ENCODE measurements around the gene RPS6KA4.

RPS6KA4 gene

DNA sequence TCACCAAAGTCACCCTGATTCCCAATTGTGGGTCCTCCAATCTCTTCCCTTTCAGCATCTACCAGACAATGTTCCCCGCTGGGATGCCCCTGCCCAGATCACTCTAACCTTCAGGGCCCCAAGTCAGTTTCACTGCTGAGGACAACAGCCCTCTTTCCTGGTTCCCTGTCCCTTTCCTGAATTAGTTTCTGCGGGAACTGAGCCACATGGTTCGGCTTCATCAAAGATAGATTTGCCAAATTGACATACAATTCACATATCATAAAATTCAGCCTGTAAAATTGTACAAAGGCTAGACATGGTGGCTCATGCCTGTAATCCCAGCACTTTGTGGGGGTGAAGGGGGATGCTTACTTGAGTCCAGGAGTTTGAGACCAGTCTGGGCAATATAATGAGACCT, 31.0 kb upstream of the RPS6KA4 start:
- TF ChIP-seq, protein P1, sequence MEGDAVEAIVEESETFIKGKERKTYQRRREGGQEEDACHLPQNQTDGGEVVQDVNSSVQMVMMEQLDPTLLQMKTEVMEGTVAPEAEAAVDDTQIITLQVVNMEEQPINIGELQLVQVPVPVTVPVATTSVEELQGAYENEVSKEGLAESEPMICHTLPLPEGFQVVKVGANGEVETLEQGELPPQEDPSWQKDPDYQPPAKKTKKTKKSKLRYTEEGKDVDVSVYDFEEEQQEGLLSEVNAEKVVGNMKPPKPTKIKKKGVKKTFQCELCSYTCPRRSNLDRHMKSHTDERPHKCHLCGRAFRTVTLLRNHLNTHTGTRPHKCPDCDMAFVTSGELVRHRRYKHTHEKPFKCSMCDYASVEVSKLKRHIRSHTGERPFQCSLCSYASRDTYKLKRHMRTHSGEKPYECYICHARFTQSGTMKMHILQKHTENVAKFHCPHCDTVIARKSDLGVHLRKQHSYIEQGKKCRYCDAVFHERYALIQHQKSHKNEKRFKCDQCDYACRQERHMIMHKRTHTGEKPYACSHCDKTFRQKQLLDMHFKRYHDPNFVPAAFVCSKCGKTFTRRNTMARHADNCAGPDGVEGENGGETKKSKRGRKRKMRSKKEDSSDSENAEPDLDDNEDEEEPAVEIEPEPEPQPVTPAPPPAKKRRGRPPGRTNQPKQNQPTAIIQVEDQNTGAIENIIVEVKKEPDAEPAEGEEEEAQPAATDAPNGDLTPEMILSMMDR (IDR thresholded peaks at IDR 0.05; ENCODE audit: low read depth, low read length, missing control alignments), result no peak
- DNase-seq (ENCODE audit: low read depth), result no peak
- H3K4me3 ChIP-seq (ENCODE audit: low read depth, low read length), result no peak overlapping the region

DNA sequence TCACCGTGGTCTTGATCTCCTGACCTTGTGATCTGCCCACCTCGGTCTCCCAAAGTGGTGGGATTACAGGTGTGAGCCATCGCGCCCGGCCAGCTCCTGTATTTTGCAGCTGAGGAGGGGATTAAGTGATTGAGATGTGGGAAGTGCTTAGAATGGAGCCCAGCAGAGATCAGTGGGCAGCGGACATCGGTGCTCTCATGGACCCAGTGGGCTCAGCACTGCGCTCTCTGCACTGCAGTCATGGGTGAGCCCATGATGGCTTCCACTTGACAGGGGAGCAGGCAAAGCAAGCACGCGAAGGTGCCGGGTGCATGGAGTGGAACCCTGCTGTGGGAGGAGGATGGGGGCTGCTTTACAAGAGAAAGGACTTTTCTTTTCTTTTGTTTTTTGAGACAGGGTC, 28.1 kb upstream of the RPS6KA4 start:
- no peak overlapping the region for H3K4me3 ChIP-seq (ENCODE audit: low read depth, low read length)
- TF ChIP-seq, protein P1 (IDR thresholded peaks at IDR 0.05; ENCODE audit: low read depth, low read length, missing control alignments), result no peak
- DNase-seq (ENCODE audit: low read depth), result no peak

DNA sequence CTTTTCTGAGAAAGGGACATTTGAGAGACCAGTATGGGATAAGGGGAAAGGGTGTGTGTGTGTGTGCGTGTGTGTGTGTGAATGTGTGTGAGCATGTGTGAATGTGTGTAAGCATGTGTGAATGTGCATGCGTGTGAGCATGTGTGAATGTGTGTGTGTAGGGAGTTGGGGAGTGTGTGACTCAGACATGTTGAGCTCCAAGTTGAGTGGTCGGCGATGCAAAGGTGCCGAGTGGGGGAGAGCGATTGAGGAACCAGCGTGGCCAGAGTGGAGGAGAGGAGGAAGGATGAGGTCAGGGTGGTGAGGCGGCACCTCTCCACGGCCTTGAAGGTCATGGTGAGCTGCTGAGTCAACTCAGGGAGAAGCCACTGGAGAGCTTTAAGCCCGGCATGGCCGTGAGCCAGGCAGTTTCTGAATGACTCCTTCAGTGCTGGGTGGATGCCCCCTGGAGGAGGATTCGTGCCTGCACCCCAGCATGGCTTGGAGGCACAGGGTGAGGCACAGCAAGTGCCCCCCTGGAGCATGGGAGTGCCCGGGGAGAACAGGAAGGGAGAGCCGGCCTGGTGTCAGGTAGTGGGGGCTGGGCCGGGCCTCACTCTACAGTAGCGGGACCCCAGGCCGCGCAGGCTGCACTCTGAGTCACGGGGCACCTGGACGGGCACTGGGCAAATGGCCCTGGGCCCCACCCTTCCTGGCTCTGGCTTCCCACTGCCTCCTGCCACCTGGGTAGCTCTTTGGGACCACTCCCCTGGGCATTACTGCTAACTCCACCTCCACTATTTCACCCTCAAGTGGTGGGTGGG, 27.2 kb upstream of the RPS6KA4 start:
- no peak overlapping the region for H3K4me3 ChIP-seq (ENCODE audit: low read depth, low read length)
- DNase-seq (ENCODE audit: low read depth), result peak; percentile 72

DNA sequence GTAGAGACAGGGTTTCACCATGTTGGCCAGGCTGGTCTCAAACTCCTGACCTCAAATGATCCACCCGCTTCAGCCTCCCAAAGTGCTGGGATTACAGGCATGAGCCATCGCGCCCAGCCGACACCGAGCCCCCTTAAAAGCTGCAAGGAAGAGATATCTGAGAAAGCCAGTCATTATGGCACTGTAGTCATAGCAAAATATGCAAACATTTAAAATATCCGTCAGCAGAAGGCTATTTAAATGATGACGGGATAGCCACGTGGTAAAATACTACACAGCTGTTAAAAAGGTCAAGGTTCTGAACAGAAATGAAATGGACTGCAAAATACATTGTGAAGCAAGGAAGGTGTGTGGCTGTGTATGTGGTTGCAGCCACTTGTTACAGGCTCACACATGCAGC, 25.4 kb upstream of the RPS6KA4 start:
- DNase-seq (ENCODE audit: low read depth), result no peak
- H3K4me3 ChIP-seq (ENCODE audit: low read depth, low read length), result no peak overlapping the region
- TF ChIP-seq, protein P1 (IDR thresholded peaks at IDR 0.05; ENCODE audit: low read depth, low read length, missing control alignments), result no peak

More for the DNA sequence above, 27.2 kb upstream of the RPS6KA4 start:
- TF ChIP-seq, protein P1 (IDR thresholded peaks at IDR 0.05; ENCODE audit: low read depth, low read length, missing control alignments), result peak; percentile 80

DNA sequence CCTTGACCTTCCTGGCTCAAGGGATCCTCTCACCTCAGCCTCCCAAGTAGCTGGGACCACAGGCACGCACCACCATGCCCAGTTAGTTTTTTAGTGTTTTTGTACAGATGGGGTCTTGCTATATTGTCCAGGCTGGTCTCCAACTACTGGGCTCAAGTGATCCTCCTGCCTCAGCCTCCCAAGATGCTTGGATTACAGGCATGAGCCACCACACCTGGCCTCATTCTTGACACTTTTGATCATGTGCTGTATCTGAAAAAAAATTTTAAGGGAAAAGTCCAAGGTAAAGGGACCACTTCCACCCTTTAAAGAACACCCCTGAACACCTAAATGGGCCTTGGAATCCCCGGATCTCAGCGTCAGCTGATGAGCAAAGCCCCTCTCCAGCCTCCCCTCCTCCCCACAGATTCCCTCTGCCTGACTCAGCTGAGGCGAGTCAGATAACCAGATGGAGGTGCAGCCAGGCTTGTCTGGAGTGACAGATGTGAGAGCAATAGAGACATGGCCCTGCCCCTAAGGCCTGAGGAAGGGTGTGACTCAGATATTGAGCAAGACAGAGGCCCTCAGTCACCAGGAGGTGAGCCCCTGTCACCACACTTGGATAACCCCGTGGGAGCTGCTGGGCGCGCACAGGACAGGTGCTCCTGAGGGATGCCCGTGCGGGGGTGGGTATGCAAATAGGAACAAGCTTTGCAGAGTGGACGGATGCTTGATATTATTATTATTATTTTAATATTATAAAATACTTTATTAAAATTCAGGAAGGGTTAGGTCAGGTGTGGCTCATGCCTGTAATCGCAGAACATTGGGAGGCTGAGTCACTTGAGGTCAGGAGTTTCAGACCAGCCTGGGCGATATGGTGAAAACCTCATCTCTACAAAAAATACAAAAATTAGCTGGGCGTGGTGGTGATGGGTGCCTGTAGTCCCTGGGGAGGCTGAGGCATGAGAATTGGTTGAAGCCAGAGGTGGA, 23.9 kb upstream of the RPS6KA4 start:
- peak; percentile 80 for DNase-seq (ENCODE audit: low read depth)
- TF ChIP-seq, protein P1 (IDR thresholded peaks at IDR 0.05; ENCODE audit: low read depth, low read length, missing control alignments), result no peak
- H3K4me3 ChIP-seq (ENCODE audit: low read depth, low read length), result no peak overlapping the region

- H3K4me3 ChIP-seq (ENCODE audit: low read depth, low read length), result no peak overlapping the region
- DNase-seq (ENCODE audit: low read depth), result no peak
- TF ChIP-seq, protein P1 (IDR thresholded peaks at IDR 0.05; ENCODE audit: low read depth, low read length, missing control alignments), result no peak
Measured at GRCh38 chr11:64337538-64338249, 21.3 kb upstream of the RPS6KA4 start.

Measured in GM12864 (cell line).